Fibroblast of villous mesenchyme (primary cell): Measurements from ENCODE around the gene DPP7. TPM values are rescaled to one million over a fixed set of nuclear protein-coding genes. Genes with fewer than 3 reads are reported as not detected.

Experiments
- DNase-seq: peaks from one replicate; pipeline ENCODE4 v3.0.0-alpha.2; 2010; ENCODE audit warnings: low read depth
- H3K4me3 ChIP-seq: 2 replicates; pipeline ENCODE4 v1.5.1; 2011; ENCODE audit warnings: low read depth, mild to moderate bottlenecking, low read length
- CTCF ChIP-seq: IDR thresholded peaks from 2 replicates; pipeline ENCODE4 v1.5.1; 2012; ENCODE audit warnings: low read depth, mild to moderate bottlenecking, low read length; ENCODE audit not compliant: insufficient read depth
- total RNA-seq: library from RNA; depleted of rRNA; stranded (reverse); fragments of >200 nt; gene quantifications from 2 replicates; pipeline ENCODE4 v1.2.3, GENCODE V29; 2012

The DPP7 gene
- total RNA-seq, 1 donor, result 41.5 TPM

DNA sequence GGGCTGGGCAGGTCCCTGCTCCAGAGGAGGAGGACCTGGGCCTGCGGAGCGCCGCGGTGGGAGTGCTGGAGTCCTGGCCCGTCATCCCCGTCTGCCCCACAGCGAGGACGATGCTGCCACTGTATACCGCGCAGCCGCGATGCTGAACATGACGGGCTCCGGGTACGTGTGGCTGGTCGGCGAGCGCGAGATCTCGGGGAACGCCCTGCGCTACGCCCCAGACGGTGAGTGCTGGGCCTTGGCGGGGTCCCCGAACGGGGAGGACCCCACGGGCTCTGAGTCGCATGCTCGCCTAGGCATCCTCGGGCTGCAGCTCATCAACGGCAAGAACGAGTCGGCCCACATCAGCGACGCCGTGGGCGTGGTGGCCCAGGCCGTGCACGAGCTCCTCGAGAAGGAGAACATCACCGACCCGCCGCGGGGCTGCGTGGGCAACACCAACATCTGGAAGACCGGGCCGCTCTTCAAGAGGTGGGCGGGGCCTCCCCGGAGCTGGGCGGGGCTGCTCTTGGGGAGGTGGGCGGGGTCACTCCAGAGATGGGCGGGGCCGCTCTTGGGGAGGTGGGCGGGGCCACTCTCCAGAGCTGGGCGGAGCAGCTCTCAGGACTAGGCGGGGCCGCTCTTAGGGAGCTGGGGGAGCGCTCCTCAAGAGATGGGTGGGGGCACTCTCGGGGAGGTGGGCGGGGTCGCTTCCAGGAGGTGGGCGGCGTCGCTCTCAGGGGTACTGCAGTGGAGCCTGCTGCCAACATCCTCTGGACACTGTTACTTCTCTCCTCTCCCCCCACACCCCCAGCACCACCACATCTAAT is 42.2 kb upstream of the DPP7 start:
- peak overlapping the region; percentile 46 for H3K4me3 ChIP-seq
- DNase-seq, result peak; percentile 59
- TF ChIP-seq CTCF, result no peak

GRCh38 chr9:137152844-137153405 is 38.4 kb upstream of the DPP7 start:
- DNase-seq, result no peak
- no peak for TF ChIP-seq CTCF
- H3K4me3 ChIP-seq, result no peak overlapping the region

GRCh38 chr9:137150617-137151457 is 36.3 kb upstream of the DPP7 start:
- H3K4me3 ChIP-seq, result no peak overlapping the region
- TF ChIP-seq CTCF, result no peak
- peak; percentile 86 for DNase-seq

- DNase-seq, result no peak
- no peak overlapping the region for H3K4me3 ChIP-seq
- TF ChIP-seq CTCF, result no peak
Measured at GRCh38 chr9:137149942-137150616, 35.5 kb upstream of the DPP7 start.

DNA sequence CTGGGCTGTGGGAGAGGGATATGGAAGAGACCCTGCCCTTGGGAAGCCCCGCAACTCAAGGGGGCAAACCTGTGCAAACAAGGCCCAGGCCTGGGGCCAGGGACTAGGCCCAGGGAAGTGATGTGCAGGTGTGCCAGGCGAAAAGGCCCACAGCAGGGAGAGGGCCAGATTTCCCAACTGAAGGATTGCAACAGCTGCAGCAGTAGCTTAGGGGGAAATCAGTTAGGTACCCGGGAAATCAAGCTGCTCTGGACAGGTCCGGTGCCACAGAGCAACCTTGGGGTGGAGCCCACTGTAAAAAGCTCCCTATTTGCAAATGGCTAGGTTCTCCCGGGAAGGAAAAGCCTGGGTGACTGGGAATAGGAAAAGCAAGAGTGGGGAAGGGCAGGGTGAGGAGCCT is 34.8 kb upstream of the DPP7 start:
- no peak for DNase-seq
- no peak overlapping the region for H3K4me3 ChIP-seq
- no peak for TF ChIP-seq CTCF

GRCh38 chr9:137148661-137149060 is 34.1 kb upstream of the DPP7 start:
- TF ChIP-seq CTCF, result no peak
- no peak for DNase-seq
- no peak overlapping the region for H3K4me3 ChIP-seq
